ENCODE measurements around the gene SLC25A30. TPM values are rescaled to one million over a fixed set of nuclear protein-coding genes. Genes with fewer than 3 reads are reported as not detected.
"Not testable (repeated sequence)": the region's sequence is repeated elsewhere in the genome, so short reads cannot be mapped to it uniquely, and the experiment has no call there.

The SLC25A30 gene
- total and polyA plus RNA-seq, 4 donors, result 9.3 to 11.0 (median 10.0) TPM

DNA sequence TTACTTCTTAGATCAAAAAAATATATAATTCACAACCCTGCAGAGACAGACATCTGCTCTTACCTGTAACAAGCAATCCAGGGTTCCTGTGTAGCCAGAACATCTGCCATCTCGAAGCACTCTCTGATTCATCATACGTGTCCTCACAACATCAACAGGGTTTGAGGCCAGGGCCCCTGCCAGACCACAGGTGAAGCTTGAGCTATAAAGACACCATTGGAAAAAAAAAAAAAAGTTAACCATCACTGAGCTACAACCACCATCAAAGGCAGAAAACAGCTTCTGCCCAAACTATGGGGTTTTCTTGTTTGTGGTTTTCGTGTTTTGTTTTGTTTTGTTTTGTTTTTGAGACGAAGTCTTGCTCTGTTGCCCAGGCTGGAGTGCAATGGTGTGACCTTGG, 19.3 kb downstream of the SLC25A30 start:
- H3K9me3 ChIP-seq (ENCODE audit: control insufficient read depth, insufficient read depth, low read length), result no peaks in the 10 kb centered on the region
- no peak overlapping the region for H3K27ac ChIP-seq (ENCODE audit: low read depth, low read length)
- 80% methylated on average over 2 of the region's 4 CpGs for WGBS (ENCODE audit: insufficient coverage)
- H3K4me3 ChIP-seq (ENCODE audit: low read depth, low read length), result no peak overlapping the region
- no peak for DNase-seq (ENCODE audit: low read depth in 4 of 6, low spot score in 6 of 6)
- peaks cover 24% of the 10 kb centered on the region for H3K36me3 ChIP-seq (ENCODE audit: control insufficient read depth, insufficient read depth, low read length)
- no peaks in the 10 kb centered on the region for H3K4me1 ChIP-seq (ENCODE audit: control insufficient read depth, insufficient read depth, low read length)
- no peaks in the 10 kb centered on the region for H3K27me3 ChIP-seq (ENCODE audit: control insufficient read depth, insufficient read depth, low read length)

DNA sequence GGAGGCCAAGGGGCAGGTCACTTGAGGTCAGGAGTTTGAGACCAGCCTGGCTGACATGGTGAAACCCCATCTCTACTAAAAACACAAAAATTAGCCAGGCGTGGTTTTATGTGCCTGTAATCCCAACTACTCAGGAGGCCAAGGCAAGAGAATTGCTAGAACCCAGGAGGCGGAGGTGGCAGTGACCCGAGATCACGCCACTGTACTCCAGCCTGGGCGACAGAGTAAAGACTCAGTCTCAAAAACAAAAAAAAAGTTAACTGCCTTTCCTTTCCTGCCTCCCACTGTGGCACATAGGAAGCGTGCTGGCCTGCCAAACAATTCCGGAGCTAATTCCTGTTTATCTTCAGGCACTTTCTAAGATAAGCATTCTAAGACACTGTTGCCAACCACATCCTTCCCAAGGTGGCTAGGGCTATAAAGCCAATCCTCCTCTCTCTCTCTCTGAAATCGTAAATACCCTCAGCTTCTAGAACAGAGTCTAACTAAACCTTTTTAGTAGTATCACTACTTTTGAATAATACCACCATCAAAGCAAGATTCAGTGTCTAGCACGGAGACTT, 21.6 kb downstream of the SLC25A30 start:
- DNase-seq (ENCODE audit: low read depth in 4 of 6, low spot score in 6 of 6), result no peak
- Histone ChIP-seq H3K4me1 (ENCODE audit: control insufficient read depth, insufficient read depth, low read length) (no peaks in the 10 kb centered on the region), H3K27me3 (ENCODE audit: control insufficient read depth, insufficient read depth, low read length) (no peaks in the 10 kb centered on the region), H3K9me3 (ENCODE audit: control insufficient read depth, insufficient read depth, low read length) (no peaks in the 10 kb centered on the region), H3K27ac (ENCODE audit: low read depth, low read length) (no peak overlapping the region), H3K4me3 (ENCODE audit: low read depth, low read length) (no peak overlapping the region), H3K36me3 (ENCODE audit: control insufficient read depth, insufficient read depth, low read length) (peaks cover 27% of the 10 kb centered on the region)
- 83% methylated on average over 7 of the region's 9 CpGs for WGBS (ENCODE audit: insufficient coverage)

DNA sequence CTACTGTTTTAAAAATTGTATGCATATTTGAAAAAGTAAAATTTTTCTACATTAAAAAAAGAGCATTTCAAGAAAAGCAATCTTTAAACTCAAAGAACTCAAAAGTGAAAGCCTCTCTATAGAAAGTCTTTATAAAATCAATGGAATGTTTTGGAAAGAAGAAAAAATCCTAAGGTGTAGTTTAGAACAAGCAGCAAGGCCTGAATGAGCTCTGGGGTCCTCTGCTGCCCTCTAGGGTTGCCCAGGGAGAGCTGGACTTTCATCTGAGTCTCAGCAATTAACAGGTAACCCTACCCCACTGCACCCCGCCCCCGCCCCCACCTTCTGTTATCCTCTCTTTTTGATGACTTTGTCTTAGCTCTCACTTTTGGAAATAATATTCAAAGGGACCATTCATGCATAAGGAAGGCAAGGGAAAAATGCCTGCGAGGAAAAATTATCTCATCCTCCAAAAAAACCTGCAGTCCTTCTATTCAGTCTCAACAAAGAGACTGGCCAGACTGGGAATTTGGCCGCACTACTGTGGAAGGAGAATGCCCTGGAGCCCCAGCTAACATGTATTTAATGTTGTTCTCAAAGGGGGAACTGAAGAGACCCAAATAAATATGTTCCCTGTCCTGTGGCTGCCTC, 24.1 kb downstream of the SLC25A30 start:
- Histone ChIP-seq H3K9me3 (ENCODE audit: control insufficient read depth, insufficient read depth, low read length) (no peaks in the 10 kb centered on the region), H3K4me1 (ENCODE audit: control insufficient read depth, insufficient read depth, low read length) (no peaks in the 10 kb centered on the region), H3K36me3 (ENCODE audit: control insufficient read depth, insufficient read depth, low read length) (peaks cover 24% of the 10 kb centered on the region), H3K4me3 (ENCODE audit: low read depth, low read length) (no peak overlapping the region), H3K27me3 (ENCODE audit: control insufficient read depth, insufficient read depth, low read length) (no peaks in the 10 kb centered on the region), H3K27ac (ENCODE audit: low read depth, low read length) (no peak overlapping the region)
- peak in 3 of 6 donors; percentile 15 to 80 (median 72) for DNase-seq (ENCODE audit: low read depth in 4 of 6, low spot score in 6 of 6)
- WGBS (ENCODE audit: insufficient coverage), result 33% methylated on average over 1 of the region's 4 CpGs

DNA sequence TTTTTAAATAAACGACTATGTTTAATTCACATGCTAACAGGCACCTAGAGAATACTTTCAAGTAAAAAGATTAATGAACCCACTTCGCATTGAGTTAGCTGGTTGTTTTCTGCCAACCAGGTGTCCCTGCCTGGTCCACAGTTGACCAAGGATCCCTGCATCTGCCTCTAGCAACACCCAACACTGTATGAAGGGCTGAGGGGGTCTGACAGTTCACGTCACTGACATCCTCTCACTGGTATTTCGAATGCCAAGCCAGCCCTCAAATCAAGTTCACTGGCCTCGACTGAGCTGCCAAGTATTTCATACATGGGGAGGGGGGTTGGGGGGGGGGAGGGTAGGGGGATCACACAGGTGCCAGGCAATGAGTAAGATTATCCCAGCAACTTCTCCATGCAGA, 25.4 kb downstream of the SLC25A30 start:
- Histone ChIP-seq H3K36me3 (ENCODE audit: control insufficient read depth, insufficient read depth, low read length) (peaks cover 22% of the 10 kb centered on the region), H3K4me1 (ENCODE audit: control insufficient read depth, insufficient read depth, low read length) (no peaks in the 10 kb centered on the region), H3K9me3 (ENCODE audit: control insufficient read depth, insufficient read depth, low read length) (no peaks in the 10 kb centered on the region), H3K4me3 (ENCODE audit: low read depth, low read length) (no peak overlapping the region), H3K27me3 (ENCODE audit: control insufficient read depth, insufficient read depth, low read length) (no peaks in the 10 kb centered on the region), H3K27ac (ENCODE audit: low read depth, low read length) (no peak overlapping the region)
- no peak for DNase-seq (ENCODE audit: low read depth in 4 of 6, low spot score in 6 of 6)
- WGBS (ENCODE audit: insufficient coverage), result 65% methylated on average over 2 of the region's 5 CpGs

- no peaks in the 10 kb centered on the region for H3K4me1 ChIP-seq (ENCODE audit: control insufficient read depth, insufficient read depth, low read length)
- no CpG with 5 or more reads among the region's 6 CpGs for whole genome bisulfite sequencing (ENCODE audit: insufficient coverage)
- H3K4me3 ChIP-seq (ENCODE audit: low read depth, low read length), result no peak overlapping the region
- no peaks in the 10 kb centered on the region for H3K27me3 ChIP-seq (ENCODE audit: control insufficient read depth, insufficient read depth, low read length)
- DNase-seq (ENCODE audit: low read depth in 4 of 6, low spot score in 6 of 6), result no peak
- H3K36me3 ChIP-seq (ENCODE audit: control insufficient read depth, insufficient read depth, low read length), result peaks cover 19% of the 10 kb centered on the region
- H3K9me3 ChIP-seq (ENCODE audit: control insufficient read depth, insufficient read depth, low read length), result no peaks in the 10 kb centered on the region
- H3K27ac ChIP-seq (ENCODE audit: low read depth, low read length), result no peak overlapping the region
Measured at GRCh38 chr13:45391926-45392325, 26.2 kb downstream of the SLC25A30 start.

DNA sequence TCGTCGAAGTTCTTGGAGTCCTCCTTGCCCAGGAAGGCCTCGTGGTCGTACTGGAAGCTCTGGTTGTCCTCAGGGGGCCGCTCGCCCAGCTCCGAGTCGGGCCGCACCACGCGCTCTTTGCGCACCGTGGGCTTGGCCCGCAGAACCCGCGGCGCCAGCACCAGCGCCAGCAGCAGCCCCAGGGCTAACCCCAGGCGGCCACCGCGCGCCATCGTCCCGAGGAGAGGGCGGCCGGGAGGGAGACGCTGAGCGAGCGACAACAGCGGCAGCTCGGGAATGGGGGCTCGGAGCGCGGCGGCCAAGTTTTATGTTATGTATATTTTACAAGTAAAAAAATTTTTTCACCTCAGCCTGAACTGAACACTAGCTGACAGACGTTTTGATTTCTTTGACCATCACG, 27.0 kb downstream of the SLC25A30 start:
- not testable (repeated sequence) for H3K9me3 ChIP-seq (ENCODE audit: control insufficient read depth, insufficient read depth, low read length); H3K4me3 ChIP-seq (ENCODE audit: low read depth, low read length); DNase-seq (ENCODE audit: low read depth in 4 of 6, low spot score in 6 of 6); H3K27me3 ChIP-seq (ENCODE audit: control insufficient read depth, insufficient read depth, low read length); H3K27ac ChIP-seq (ENCODE audit: low read depth, low read length); H3K4me1 ChIP-seq (ENCODE audit: control insufficient read depth, insufficient read depth, low read length)
- H3K36me3 ChIP-seq (ENCODE audit: control insufficient read depth, insufficient read depth, low read length), result peaks cover 14% of the 10 kb centered on the region
- WGBS (ENCODE audit: insufficient coverage), result 86% methylated on average over 13 of the region's 37 CpGs

DNA sequence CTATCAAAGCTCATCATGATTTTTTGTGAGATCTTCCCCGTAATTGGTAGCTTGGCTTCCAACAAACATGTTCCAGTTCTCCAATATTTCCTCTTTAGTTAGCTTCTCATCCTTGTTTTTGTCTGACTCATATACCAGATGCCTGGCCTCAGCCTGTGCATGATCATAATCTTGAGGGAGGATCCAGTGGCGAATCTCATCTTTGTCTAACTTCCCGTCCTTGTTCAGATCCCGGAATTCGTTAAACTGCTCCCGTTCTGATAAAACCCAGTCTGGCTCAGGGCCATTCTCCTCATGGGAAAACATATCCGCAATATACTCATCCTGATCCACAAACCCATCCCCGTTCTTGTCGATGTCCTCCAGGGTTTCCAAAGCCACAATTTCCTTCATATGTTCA, 27.8 kb downstream of the SLC25A30 start:
- 91% methylated on average over 3 of the region's 9 CpGs for WGBS (ENCODE audit: insufficient coverage)
- not testable (repeated sequence) for H3K4me1 ChIP-seq (ENCODE audit: control insufficient read depth, insufficient read depth, low read length); H3K4me3 ChIP-seq (ENCODE audit: low read depth, low read length); H3K9me3 ChIP-seq (ENCODE audit: control insufficient read depth, insufficient read depth, low read length); DNase-seq (ENCODE audit: low read depth in 4 of 6, low spot score in 6 of 6); H3K27me3 ChIP-seq (ENCODE audit: control insufficient read depth, insufficient read depth, low read length); H3K27ac ChIP-seq (ENCODE audit: low read depth, low read length)
- peaks cover 13% of the 10 kb centered on the region for H3K36me3 ChIP-seq (ENCODE audit: control insufficient read depth, insufficient read depth, low read length)

DNA sequence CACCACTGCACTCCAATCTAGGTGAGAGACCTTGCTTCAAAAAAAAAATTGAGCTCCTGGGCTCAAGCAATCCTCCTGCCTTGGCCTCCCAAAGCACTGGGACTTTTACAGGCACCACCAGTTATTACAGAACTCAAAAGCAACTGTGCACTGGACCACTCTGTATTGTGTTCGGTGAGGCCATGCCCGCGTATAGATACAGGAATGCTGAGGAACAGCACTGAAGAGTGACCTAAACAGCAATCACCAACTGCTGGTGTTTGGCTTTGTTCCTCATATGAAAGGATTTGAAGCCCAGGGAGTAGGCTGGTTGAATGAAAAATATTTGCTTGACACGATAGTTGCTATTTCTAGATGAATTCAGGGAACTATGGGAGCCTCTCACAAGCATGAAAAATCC, 29.5 kb downstream of the SLC25A30 start:
- H3K27me3 ChIP-seq (ENCODE audit: control insufficient read depth, insufficient read depth, low read length), result no peaks in the 10 kb centered on the region
- DNase-seq (ENCODE audit: low read depth in 4 of 6, low spot score in 6 of 6), result no peak
- H3K9me3 ChIP-seq (ENCODE audit: control insufficient read depth, insufficient read depth, low read length), result no peaks in the 10 kb centered on the region
- peaks cover 20% of the 10 kb centered on the region for H3K36me3 ChIP-seq (ENCODE audit: control insufficient read depth, insufficient read depth, low read length)
- H3K4me1 ChIP-seq (ENCODE audit: control insufficient read depth, insufficient read depth, low read length), result no peaks in the 10 kb centered on the region
- no peak overlapping the region for H3K27ac ChIP-seq (ENCODE audit: low read depth, low read length)
- no peak overlapping the region for H3K4me3 ChIP-seq (ENCODE audit: low read depth, low read length)
- WGBS (ENCODE audit: insufficient coverage), result 61% methylated on average over 2 of the region's 4 CpGs

- H3K27ac ChIP-seq (ENCODE audit: low read depth, low read length); H3K27me3 ChIP-seq (ENCODE audit: control insufficient read depth, insufficient read depth, low read length); H3K4me1 ChIP-seq (ENCODE audit: control insufficient read depth, insufficient read depth, low read length); DNase-seq (ENCODE audit: low read depth in 4 of 6, low spot score in 6 of 6); H3K9me3 ChIP-seq (ENCODE audit: control insufficient read depth, insufficient read depth, low read length); H3K4me3 ChIP-seq (ENCODE audit: low read depth, low read length): not testable (repeated sequence)
- peaks cover 17% of the 10 kb centered on the region for H3K36me3 ChIP-seq (ENCODE audit: control insufficient read depth, insufficient read depth, low read length)
- whole genome bisulfite sequencing (ENCODE audit: insufficient coverage), result 76% methylated on average over 15 of the region's 17 CpGs
Measured at GRCh38 chr13:45386892-45387575, 31.1 kb downstream of the SLC25A30 start.

Measured in spinal cord (tissue), 10 donors.